ENCODE measurements around the gene ADGRG6.
"Not testable (repeated sequence)": the region's sequence is repeated elsewhere in the genome, so short reads cannot be mapped to it uniquely, and the experiment has no call there.

Gene ADGRG6

GRCh38 chr6:142274656-142275055 lies 27.2 kb upstream of the ADGRG6 start:
- Histone ChIP-seq H3K27me3 (ENCODE audit: control insufficient read depth in 2 of 2, insufficient read depth in 2 of 2, low read length in 2 of 2) (no peaks in the 10 kb centered on the region), H3K9me3 (ENCODE audit: control insufficient read depth in 2 of 2, low read length in 2 of 2) (no peaks in the 10 kb centered on the region), H3K4me1 (ENCODE audit: control insufficient read depth in 2 of 2, insufficient read depth in 2 of 2, low read length in 2 of 2) (no peaks in the 10 kb centered on the region), H3K9ac (ENCODE audit: low read depth in 1 of 2, low read length in 2 of 2) (no peak overlapping the region), H3K4me3 (ENCODE audit: low read length in 2 of 2) (no peak overlapping the region), H3K27ac (ENCODE audit: low read depth in 2 of 2, low read length in 2 of 2) (no peak overlapping the region), H3K36me3 (ENCODE audit: control insufficient read depth in 2 of 2, insufficient read depth in 2 of 2, low read length in 2 of 2) (no peaks in the 10 kb centered on the region)

GRCh38 chr6:142275236-142276006 lies 26.4 kb upstream of the ADGRG6 start:
- Histone ChIP-seq H3K9ac (ENCODE audit: low read depth in 1 of 2, low read length in 2 of 2) (no peak overlapping the region), H3K27me3 (ENCODE audit: control insufficient read depth in 2 of 2, insufficient read depth in 2 of 2, low read length in 2 of 2) (no peaks in the 10 kb centered on the region), H3K9me3 (ENCODE audit: control insufficient read depth in 2 of 2, low read length in 2 of 2) (no peaks in the 10 kb centered on the region), H3K36me3 (ENCODE audit: control insufficient read depth in 2 of 2, insufficient read depth in 2 of 2, low read length in 2 of 2) (no peaks in the 10 kb centered on the region), H3K4me3 (ENCODE audit: low read length in 2 of 2) (no peak overlapping the region), H3K27ac (ENCODE audit: low read depth in 2 of 2, low read length in 2 of 2) (no peak overlapping the region), H3K4me1 (ENCODE audit: control insufficient read depth in 2 of 2, insufficient read depth in 2 of 2, low read length in 2 of 2) (no peaks in the 10 kb centered on the region)

GRCh38 chr6:142276256-142276655 lies 25.6 kb upstream of the ADGRG6 start:
- Histone ChIP-seq H3K9me3 (ENCODE audit: control insufficient read depth in 2 of 2, low read length in 2 of 2) (no peaks in the 10 kb centered on the region), H3K27ac (ENCODE audit: low read depth in 2 of 2, low read length in 2 of 2) (no peak overlapping the region), H3K4me1 (ENCODE audit: control insufficient read depth in 2 of 2, insufficient read depth in 2 of 2, low read length in 2 of 2) (no peaks in the 10 kb centered on the region), H3K36me3 (ENCODE audit: control insufficient read depth in 2 of 2, insufficient read depth in 2 of 2, low read length in 2 of 2) (no peaks in the 10 kb centered on the region), H3K27me3 (ENCODE audit: control insufficient read depth in 2 of 2, insufficient read depth in 2 of 2, low read length in 2 of 2) (no peaks in the 10 kb centered on the region), H3K9ac (ENCODE audit: low read depth in 1 of 2, low read length in 2 of 2) (no peak overlapping the region), H3K4me3 (ENCODE audit: low read length in 2 of 2) (no peak overlapping the region)

GRCh38 chr6:142279350-142280180 lies 22.2 kb upstream of the ADGRG6 start:
- Histone ChIP-seq H3K4me3 (ENCODE audit: low read length in 2 of 2) (no peak overlapping the region), H3K9me3 (ENCODE audit: control insufficient read depth in 2 of 2, low read length in 2 of 2) (no peaks in the 10 kb centered on the region), H3K27ac (ENCODE audit: low read depth in 2 of 2, low read length in 2 of 2) (no peak overlapping the region), H3K27me3 (ENCODE audit: control insufficient read depth in 2 of 2, insufficient read depth in 2 of 2, low read length in 2 of 2) (no peaks in the 10 kb centered on the region), H3K4me1 (ENCODE audit: control insufficient read depth in 2 of 2, insufficient read depth in 2 of 2, low read length in 2 of 2) (no peaks in the 10 kb centered on the region), H3K36me3 (ENCODE audit: control insufficient read depth in 2 of 2, insufficient read depth in 2 of 2, low read length in 2 of 2) (no peaks in the 10 kb centered on the region), H3K9ac (ENCODE audit: low read depth in 1 of 2, low read length in 2 of 2) (no peak overlapping the region)

GRCh38 chr6:142280265-142280664 lies 21.5 kb upstream of the ADGRG6 start:
- Histone ChIP-seq H3K4me1 (ENCODE audit: control insufficient read depth in 2 of 2, insufficient read depth in 2 of 2, low read length in 2 of 2) (no peaks in the 10 kb centered on the region), H3K9ac (ENCODE audit: low read depth in 1 of 2, low read length in 2 of 2) (no peak overlapping the region), H3K27me3 (ENCODE audit: control insufficient read depth in 2 of 2, insufficient read depth in 2 of 2, low read length in 2 of 2) (no peaks in the 10 kb centered on the region), H3K9me3 (ENCODE audit: control insufficient read depth in 2 of 2, low read length in 2 of 2) (no peaks in the 10 kb centered on the region), H3K36me3 (ENCODE audit: control insufficient read depth in 2 of 2, insufficient read depth in 2 of 2, low read length in 2 of 2) (no peaks in the 10 kb centered on the region), H3K27ac (ENCODE audit: low read depth in 2 of 2, low read length in 2 of 2) (no peak overlapping the region), H3K4me3 (ENCODE audit: low read length in 2 of 2) (no peak overlapping the region)

GRCh38 chr6:142280927-142281326 lies 20.9 kb upstream of the ADGRG6 start:
- Histone ChIP-seq H3K27me3 (ENCODE audit: control insufficient read depth in 2 of 2, insufficient read depth in 2 of 2, low read length in 2 of 2) (no peaks in the 10 kb centered on the region), H3K4me3 (ENCODE audit: low read length in 2 of 2) (no peak overlapping the region), H3K9ac (ENCODE audit: low read depth in 1 of 2, low read length in 2 of 2) (no peak overlapping the region), H3K36me3 (ENCODE audit: control insufficient read depth in 2 of 2, insufficient read depth in 2 of 2, low read length in 2 of 2) (no peaks in the 10 kb centered on the region), H3K27ac (ENCODE audit: low read depth in 2 of 2, low read length in 2 of 2) (no peak overlapping the region), H3K4me1 (ENCODE audit: control insufficient read depth in 2 of 2, insufficient read depth in 2 of 2, low read length in 2 of 2) (no peaks in the 10 kb centered on the region), H3K9me3 (ENCODE audit: control insufficient read depth in 2 of 2, low read length in 2 of 2) (no peaks in the 10 kb centered on the region)

GRCh38 chr6:142283138-142283537 lies 18.7 kb upstream of the ADGRG6 start:
- not testable (repeated sequence) for H3K27ac ChIP-seq (ENCODE audit: low read depth in 2 of 2, low read length in 2 of 2); H3K9me3 ChIP-seq (ENCODE audit: control insufficient read depth in 2 of 2, low read length in 2 of 2); H3K9ac ChIP-seq (ENCODE audit: low read depth in 1 of 2, low read length in 2 of 2); H3K4me3 ChIP-seq (ENCODE audit: low read length in 2 of 2); H3K4me1 ChIP-seq (ENCODE audit: control insufficient read depth in 2 of 2, insufficient read depth in 2 of 2, low read length in 2 of 2); H3K36me3 ChIP-seq (ENCODE audit: control insufficient read depth in 2 of 2, insufficient read depth in 2 of 2, low read length in 2 of 2); H3K27me3 ChIP-seq (ENCODE audit: control insufficient read depth in 2 of 2, insufficient read depth in 2 of 2, low read length in 2 of 2)

GRCh38 chr6:142284419-142284818 lies 17.4 kb upstream of the ADGRG6 start:
- Histone ChIP-seq H3K36me3 (ENCODE audit: control insufficient read depth in 2 of 2, insufficient read depth in 2 of 2, low read length in 2 of 2) (no peaks in the 10 kb centered on the region), H3K27me3 (ENCODE audit: control insufficient read depth in 2 of 2, insufficient read depth in 2 of 2, low read length in 2 of 2) (no peaks in the 10 kb centered on the region), H3K9me3 (ENCODE audit: control insufficient read depth in 2 of 2, low read length in 2 of 2) (no peaks in the 10 kb centered on the region), H3K9ac (ENCODE audit: low read depth in 1 of 2, low read length in 2 of 2) (no peak overlapping the region), H3K27ac (ENCODE audit: low read depth in 2 of 2, low read length in 2 of 2) (no peak overlapping the region), H3K4me3 (ENCODE audit: low read length in 2 of 2) (no peak overlapping the region), H3K4me1 (ENCODE audit: control insufficient read depth in 2 of 2, insufficient read depth in 2 of 2, low read length in 2 of 2) (no peaks in the 10 kb centered on the region)

GRCh38 chr6:142285235-142286087 lies 16.3 kb upstream of the ADGRG6 start:
- H3K27ac ChIP-seq (ENCODE audit: low read depth in 2 of 2, low read length in 2 of 2) = no peak overlapping the region
- H3K4me1 ChIP-seq (ENCODE audit: control insufficient read depth in 2 of 2, insufficient read depth in 2 of 2, low read length in 2 of 2) = no peaks in the 10 kb centered on the region
- H3K36me3 ChIP-seq (ENCODE audit: control insufficient read depth in 2 of 2, insufficient read depth in 2 of 2, low read length in 2 of 2) = no peaks in the 10 kb centered on the region
- H3K4me3 ChIP-seq (ENCODE audit: low read length in 2 of 2) = no peak overlapping the region
- H3K9me3 ChIP-seq (ENCODE audit: control insufficient read depth in 2 of 2, low read length in 2 of 2) = no peaks in the 10 kb centered on the region
- H3K27me3 ChIP-seq (ENCODE audit: control insufficient read depth in 2 of 2, insufficient read depth in 2 of 2, low read length in 2 of 2) = no peaks in the 10 kb centered on the region
- no peak overlapping the region for H3K9ac ChIP-seq (ENCODE audit: low read depth in 1 of 2, low read length in 2 of 2)

- Histone ChIP-seq H3K4me3 (ENCODE audit: low read length in 2 of 2) (no peak overlapping the region), H3K9ac (ENCODE audit: low read depth in 1 of 2, low read length in 2 of 2) (no peak overlapping the region), H3K9me3 (ENCODE audit: control insufficient read depth in 2 of 2, low read length in 2 of 2) (no peaks in the 10 kb centered on the region), H3K36me3 (ENCODE audit: control insufficient read depth in 2 of 2, insufficient read depth in 2 of 2, low read length in 2 of 2) (no peaks in the 10 kb centered on the region), H3K4me1 (ENCODE audit: control insufficient read depth in 2 of 2, insufficient read depth in 2 of 2, low read length in 2 of 2) (no peaks in the 10 kb centered on the region), H3K27ac (ENCODE audit: low read depth in 2 of 2, low read length in 2 of 2) (no peak overlapping the region), H3K27me3 (ENCODE audit: control insufficient read depth in 2 of 2, insufficient read depth in 2 of 2, low read length in 2 of 2) (no peaks in the 10 kb centered on the region)
Measured at GRCh38 chr6:142286088-142286409, 15.8 kb upstream of the ADGRG6 start.

All from mucosa of rectum (tissue), 2 donors.